Ishikawa (cell line): Measurements from ENCODE around the gene SPOP.

Source experiments
- CEBPB ChIP-seq: IDR thresholded peaks from 2 replicates; pipeline ENCODE4 v1.6.1; 2012
- CREB1 ChIP-seq: IDR thresholded peaks from 2 replicates; pipeline ENCODE4 v1.6.1; 2012; ENCODE audit warnings: low read depth
- EGR1 ChIP-seq: IDR thresholded peaks from 2 replicates; pipeline ENCODE4 v1.6.1; 2012
- EP300 ChIP-seq: IDR thresholded peaks from 2 replicates; pipeline ENCODE4 v1.6.1; 2012; ENCODE audit warnings: borderline replicate concordance
- FOXM1 ChIP-seq: IDR thresholded peaks from 2 replicates; pipeline ENCODE4 v1.6.1; 2012; ENCODE audit warnings: low read depth, borderline replicate concordance
- RAD21 ChIP-seq: IDR thresholded peaks from 2 replicates; pipeline ENCODE4 v1.6.1; 2012; ENCODE audit warnings: low read depth
- TAF1 ChIP-seq: IDR thresholded peaks from 2 replicates; pipeline ENCODE4 v1.6.1; 2012; ENCODE audit warnings: low read depth, mild to moderate bottlenecking
- TCF12 ChIP-seq: IDR thresholded peaks from 2 replicates; pipeline ENCODE4 v1.6.1; 2012; ENCODE audit warnings: low read depth
- TEAD4 ChIP-seq: IDR thresholded peaks from 2 replicates; pipeline ENCODE4 v1.6.1; 2012
- YY1 ChIP-seq: IDR thresholded peaks from 2 replicates; pipeline ENCODE4 v1.6.1; 2012; ENCODE audit warnings: low read depth
- ZBTB7A ChIP-seq: IDR thresholded peaks from 2 replicates; pipeline ENCODE4 v1.6.1; 2012; ENCODE audit warnings: low read depth
- TF ChIP-seq, protein P1 (sequence below): IDR thresholded peaks from 2 replicates; pipeline ENCODE4 v1.6.1; 2012
- TF ChIP-seq, protein P2 (sequence below): IDR thresholded peaks from 2 replicates; pipeline ENCODE4 v1.6.1; 2012; ENCODE audit warnings: low read depth, mild to moderate bottlenecking
- TF ChIP-seq, protein P3 (sequence below): IDR thresholded peaks from 2 replicates; pipeline ENCODE4 v1.6.1; 2012

DNA sequence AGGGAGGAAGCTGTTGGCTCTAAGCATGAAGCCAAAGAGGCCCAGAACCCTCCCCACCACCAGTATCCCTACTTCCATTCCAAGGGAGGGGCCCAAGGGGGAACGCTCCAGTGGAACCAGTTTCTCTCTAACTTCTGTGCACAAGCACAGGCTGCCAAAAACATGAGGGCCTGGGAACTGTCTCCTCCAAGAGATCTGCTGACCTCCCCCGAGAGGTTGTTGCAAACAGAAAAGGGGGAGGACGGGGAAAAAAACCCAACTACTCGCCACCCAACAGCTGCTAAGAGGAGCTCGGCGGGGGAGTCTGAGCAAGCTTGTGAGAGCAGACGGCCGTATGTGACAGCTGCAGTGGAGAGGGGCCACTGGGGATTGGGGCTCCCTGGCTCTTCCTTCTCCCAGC lies 45.5 kb upstream of the SPOP start:
- TF ChIP-seq, protein P1, sequence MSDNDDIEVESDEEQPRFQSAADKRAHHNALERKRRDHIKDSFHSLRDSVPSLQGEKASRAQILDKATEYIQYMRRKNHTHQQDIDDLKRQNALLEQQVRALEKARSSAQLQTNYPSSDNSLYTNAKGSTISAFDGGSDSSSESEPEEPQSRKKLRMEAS: no peak
- TF ChIP-seq CREB1: no peak
- no peak for TF ChIP-seq TCF12
- no peak for TF ChIP-seq EP300
- TF ChIP-seq, protein P2, sequence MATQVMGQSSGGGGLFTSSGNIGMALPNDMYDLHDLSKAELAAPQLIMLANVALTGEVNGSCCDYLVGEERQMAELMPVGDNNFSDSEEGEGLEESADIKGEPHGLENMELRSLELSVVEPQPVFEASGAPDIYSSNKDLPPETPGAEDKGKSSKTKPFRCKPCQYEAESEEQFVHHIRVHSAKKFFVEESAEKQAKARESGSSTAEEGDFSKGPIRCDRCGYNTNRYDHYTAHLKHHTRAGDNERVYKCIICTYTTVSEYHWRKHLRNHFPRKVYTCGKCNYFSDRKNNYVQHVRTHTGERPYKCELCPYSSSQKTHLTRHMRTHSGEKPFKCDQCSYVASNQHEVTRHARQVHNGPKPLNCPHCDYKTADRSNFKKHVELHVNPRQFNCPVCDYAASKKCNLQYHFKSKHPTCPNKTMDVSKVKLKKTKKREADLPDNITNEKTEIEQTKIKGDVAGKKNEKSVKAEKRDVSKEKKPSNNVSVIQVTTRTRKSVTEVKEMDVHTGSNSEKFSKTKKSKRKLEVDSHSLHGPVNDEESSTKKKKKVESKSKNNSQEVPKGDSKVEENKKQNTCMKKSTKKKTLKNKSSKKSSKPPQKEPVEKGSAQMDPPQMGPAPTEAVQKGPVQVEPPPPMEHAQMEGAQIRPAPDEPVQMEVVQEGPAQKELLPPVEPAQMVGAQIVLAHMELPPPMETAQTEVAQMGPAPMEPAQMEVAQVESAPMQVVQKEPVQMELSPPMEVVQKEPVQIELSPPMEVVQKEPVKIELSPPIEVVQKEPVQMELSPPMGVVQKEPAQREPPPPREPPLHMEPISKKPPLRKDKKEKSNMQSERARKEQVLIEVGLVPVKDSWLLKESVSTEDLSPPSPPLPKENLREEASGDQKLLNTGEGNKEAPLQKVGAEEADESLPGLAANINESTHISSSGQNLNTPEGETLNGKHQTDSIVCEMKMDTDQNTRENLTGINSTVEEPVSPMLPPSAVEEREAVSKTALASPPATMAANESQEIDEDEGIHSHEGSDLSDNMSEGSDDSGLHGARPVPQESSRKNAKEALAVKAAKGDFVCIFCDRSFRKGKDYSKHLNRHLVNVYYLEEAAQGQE: no peak
- no peak for TF ChIP-seq ZBTB7A
- no peak for TF ChIP-seq EGR1
- no peak for TF ChIP-seq RAD21
- TF ChIP-seq, protein P3, sequence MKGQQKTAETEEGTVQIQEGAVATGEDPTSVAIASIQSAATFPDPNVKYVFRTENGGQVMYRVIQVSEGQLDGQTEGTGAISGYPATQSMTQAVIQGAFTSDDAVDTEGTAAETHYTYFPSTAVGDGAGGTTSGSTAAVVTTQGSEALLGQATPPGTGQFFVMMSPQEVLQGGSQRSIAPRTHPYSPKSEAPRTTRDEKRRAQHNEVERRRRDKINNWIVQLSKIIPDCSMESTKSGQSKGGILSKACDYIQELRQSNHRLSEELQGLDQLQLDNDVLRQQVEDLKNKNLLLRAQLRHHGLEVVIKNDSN: no peak
- no peak for TF ChIP-seq CEBPB
- TF ChIP-seq TEAD4: no peak
- TF ChIP-seq TAF1: no peak
- no peak for TF ChIP-seq YY1
- no peak for TF ChIP-seq FOXM1
